Adrenal gland (tissue), 5 donors: ENCODE measurements around the gene SERPINA5.

Experiments used
- POLR2A ChIP-seq, 2 donors: fragments of 450-650 bp; IDR thresholded peaks; one replicate each; pipeline ENCODE4 v1.6.1; 2017; ENCODE audit warnings: antibody characterized with exemption in 2 of 2, mild to moderate bottlenecking in 2 of 2, moderate library complexity in 1 of 2
- TF ChIP-seq, protein P1 (sequence below), 6 experiments: fragments of 450-650 bp in 4 of 6; fragments of 200-600 bp in 2 of 6; sonication (generic) in 1 of 6; IDR thresholded peaks; 1 replicate in 5 of 6; 2 replicates in 1 of 6; pipeline versions ENCODE4 v1.5.1 to v1.8.0; 2016 to 2021; ENCODE audit warnings: antibody characterized with exemption in 6 of 6, mild to moderate bottlenecking in 2 of 6, moderate library complexity in 1 of 6
- donor health status: DM: no; HTN: no; CAD: no.

DNA sequence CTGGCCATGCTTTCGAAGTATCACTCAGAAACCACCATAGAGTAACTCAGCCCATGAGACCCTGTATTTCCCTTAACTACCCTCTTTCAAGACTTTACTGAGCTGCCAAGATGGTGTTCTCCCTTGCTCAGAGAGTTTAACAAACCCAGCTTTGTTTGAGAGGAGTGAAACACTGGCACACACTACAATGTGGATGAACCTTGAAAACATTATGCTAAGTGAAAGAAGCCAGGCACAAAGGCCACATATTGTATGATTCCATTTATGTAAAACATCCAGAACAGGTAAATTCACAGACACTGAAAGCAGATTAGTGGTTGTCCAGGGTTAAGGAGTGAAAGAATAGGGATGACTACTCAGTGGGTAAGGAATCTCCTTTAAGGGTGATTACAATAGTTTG, 49.8 kb downstream of the SERPINA5 start:
- TF ChIP-seq, protein P1, sequence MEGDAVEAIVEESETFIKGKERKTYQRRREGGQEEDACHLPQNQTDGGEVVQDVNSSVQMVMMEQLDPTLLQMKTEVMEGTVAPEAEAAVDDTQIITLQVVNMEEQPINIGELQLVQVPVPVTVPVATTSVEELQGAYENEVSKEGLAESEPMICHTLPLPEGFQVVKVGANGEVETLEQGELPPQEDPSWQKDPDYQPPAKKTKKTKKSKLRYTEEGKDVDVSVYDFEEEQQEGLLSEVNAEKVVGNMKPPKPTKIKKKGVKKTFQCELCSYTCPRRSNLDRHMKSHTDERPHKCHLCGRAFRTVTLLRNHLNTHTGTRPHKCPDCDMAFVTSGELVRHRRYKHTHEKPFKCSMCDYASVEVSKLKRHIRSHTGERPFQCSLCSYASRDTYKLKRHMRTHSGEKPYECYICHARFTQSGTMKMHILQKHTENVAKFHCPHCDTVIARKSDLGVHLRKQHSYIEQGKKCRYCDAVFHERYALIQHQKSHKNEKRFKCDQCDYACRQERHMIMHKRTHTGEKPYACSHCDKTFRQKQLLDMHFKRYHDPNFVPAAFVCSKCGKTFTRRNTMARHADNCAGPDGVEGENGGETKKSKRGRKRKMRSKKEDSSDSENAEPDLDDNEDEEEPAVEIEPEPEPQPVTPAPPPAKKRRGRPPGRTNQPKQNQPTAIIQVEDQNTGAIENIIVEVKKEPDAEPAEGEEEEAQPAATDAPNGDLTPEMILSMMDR (IDR thresholded peaks at IDR 0.05): no peak
- no peak for TF ChIP-seq POLR2A (IDR thresholded peaks at IDR 0.05)
